Tongue (tissue), 2 donors: ENCODE measurements around the gene IRF7. TPM values are rescaled to one million over a fixed set of nuclear protein-coding genes. Genes with fewer than 3 reads are reported as not detected.
"Not testable (repeated sequence)": the region's sequence is repeated elsewhere in the genome, so short reads cannot be mapped to it uniquely, and the experiment has no call there.

Experiments
- DNase-seq: peaks from one replicate; pipeline ENCODE4 v3.0.0-alpha.2; 2015
- total RNA-seq: library from RNA; depleted of rRNA; stranded (reverse); fragments of >200 nt; gene quantifications from one replicate; pipeline ENCODE4 v1.2.3, GENCODE V29; 2014

Gene IRF7
- total RNA-seq = 12.5 TPM

DNA sequence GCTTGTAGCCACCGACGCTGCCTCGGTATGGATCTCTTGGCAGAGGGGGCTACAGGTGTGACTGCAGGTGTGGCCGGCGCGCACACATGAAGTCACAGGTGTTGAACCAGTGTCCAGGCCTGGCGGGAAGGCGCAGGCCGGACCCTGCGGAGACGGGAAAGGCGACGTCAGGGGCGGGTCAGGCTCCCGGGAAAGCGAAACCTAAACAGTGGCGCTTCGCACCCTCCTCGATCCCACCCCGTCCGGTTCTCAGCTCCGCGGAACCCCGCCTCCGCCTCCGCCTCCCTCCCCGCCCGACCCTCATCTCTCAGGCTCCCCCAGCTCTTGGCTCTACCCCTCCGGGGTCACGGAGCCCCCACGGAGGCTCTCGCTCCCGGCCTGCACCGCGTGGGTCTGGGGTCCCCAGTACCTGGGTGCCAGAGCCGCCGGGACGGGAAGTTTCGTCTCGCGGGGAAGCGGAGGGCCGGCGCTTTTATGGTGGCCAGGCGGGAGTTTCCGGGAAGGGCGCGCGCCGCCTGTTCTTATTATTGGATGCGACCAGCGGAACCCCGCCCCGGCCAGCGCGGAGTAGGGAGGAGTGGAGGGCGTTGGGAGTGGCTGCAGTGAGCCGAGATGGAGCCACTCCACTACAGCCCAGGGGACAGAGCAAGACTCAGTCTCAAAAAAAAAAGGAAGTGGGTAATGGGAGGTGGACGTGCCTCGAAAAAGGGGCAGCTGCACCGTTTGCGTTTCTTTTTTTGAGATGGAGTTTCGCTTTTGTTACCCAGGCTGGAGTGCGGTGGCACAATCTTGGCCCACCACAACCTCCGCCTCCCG, at the start of gene IRF7:
IRF7 (minus strand) TSS at position 447 of the 816 bp plus-strand sequence. CDS start 586 bp downstream, outside the sequence.
- DNase-seq = peak; percentile 97

DNA sequence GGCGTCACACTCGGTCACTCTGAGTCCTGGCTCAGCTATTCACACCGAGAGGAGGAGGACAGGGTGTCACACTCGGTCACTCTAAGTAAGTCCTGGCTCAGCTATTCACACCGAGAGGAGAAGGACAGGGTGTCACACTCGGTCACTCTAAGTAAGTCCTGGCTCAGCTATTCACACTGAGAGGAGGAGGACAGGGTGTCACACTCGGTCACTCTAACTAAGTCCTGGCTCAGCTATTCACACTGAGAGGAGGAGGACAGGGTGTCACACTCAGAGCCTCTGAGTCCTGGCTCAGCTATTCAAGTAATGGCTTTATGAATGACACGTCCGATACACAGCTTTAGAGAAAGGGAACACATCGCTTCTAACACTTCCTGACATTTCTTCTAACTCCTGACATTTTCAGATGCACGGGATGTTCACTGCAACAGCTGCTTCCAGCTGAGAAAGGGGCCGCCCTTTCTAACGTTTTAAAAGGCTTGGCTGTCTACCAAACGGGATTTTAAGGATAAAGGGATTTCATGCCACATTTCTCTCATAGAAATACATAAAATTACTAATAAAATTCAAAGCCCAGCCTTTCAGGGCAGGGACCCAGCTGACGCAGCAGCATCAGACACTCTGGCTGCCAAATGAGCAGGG, 49.4 kb upstream of the IRF7 start:
- DNase-seq = peak; percentile 96

DNA sequence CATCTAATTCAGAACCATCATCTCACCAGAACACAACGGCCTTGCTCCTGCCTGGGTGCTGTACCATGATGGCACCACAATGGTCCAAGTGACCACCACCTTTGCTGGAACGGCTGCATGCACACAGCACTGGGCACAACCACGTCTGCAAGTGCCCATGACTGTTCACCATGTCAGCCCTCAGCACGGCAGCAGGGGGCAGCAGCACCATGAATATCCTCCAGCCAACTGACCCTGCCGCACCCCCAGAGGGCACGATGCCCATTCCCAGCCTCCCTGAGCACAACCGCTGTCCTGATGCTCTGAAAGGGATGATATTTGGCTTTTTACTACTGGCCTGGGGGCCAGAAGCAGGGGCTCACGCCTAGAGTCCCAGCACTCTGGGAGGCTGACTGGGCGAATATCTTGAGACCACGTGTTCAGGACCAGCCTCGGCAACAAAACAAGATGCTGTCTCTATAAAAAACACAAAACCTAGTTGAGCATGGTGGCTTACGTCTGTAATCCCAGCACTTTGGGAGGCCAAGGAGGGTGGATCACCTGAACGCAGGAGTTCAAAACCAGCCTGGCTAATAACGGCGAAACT, 47.0 kb upstream of the IRF7 start:
- DNase-seq = peak; percentile 70

DNA sequence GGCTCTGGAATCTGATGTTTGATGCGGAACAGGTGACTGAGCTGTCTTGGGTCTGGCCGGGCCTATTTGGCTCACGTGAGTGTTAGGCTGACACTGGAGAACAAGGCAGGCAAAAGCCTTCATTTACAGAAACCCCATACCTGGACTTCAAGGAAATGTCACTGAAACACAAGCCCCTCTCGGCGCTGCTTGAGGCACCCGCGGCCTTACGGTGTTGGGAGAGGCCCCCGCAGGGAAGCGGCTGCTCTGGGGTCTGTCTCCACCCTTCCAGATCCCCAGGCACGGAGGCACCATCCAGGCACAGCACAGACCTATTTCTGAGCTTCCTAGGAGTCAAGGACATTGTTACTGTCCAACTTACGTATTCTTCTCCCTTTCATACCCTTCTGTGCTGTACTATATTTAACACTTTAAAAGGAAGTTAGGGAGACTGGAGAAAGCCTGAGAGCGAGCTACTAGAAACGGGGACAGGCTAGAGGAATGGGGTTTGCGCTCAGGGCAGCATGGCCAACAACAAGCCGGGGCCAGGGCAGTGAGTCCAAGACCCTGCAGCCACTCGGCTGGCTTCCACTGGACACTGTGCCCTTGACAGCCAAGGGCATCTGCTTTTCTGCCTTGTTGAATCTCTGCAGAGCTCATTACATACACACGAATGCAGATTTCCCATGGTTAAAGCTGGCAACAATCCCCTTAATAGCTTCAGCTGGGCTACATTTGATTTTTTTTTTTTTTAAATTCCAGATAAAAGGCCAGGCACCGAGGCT, 45.1 kb upstream of the IRF7 start:
- no peak for DNase-seq

DNA sequence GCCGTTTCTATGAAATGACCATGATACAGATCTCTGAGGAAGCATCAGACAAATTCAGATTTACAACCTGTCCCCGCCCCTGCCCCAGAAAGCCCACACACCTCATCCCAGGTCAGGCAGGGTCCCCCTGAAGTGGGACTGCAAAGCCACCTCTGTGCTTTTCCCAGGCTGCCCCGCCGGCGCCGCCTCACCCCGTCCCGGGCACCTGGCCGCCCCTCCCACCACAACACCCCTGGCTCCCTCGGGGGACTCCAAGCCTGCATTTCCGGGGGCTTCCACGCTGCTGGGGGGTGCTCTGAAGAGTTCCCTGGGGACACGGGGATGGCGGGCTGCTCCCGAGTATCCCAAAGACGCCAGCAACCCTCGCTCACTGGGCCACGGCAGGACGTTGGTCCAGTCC, 44.5 kb upstream of the IRF7 start:
- no peak for DNase-seq

DNA sequence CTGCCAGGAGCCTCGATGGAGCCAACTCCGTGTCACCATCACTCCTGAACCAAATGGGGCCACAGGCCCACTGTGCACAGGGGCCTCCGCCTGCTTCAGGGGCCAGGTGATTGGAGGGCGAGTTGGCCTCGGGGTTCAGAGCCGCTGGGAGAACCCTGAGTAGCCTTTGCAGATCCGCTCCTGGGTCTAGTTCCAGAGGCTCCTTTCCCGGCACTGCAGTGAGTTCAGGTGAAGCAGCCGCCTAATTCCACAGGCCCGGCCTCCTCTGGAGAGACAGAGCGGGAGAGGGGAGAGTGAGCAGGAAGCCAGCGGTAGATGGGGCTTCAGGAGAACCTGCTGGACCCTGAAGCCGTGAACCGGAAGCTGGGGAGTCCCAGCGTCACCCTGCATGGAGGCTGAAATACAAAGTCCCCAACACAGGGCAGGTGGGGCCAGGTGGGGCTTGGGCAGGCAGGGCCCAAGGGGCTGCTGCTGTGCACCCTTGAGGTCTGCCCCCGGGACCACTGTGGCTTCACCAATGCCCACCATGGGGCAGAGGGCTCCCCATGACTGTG, 43.9 kb upstream of the IRF7 start:
- no peak for DNase-seq

DNA sequence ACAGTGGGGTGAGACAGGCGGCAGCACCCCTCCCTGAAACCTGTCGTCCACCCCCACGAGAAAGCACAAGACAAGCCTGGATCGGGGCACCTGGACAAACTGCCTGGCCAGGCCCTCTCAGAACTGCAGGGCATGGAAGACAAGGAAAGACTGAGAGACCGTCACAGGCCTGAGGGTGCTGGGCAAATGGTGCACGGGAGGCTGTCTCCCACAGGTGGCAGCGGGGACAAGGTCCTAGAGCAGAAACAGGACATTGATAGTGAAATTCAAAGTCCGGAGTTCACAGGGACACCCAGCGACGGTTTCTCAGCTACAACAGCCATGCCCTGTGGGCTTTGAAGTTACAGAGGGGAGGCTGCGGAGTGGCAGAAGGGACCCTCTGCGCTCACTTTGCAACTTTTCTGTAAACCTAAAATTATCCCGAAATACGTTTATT, 42.0 kb upstream of the IRF7 start:
- no peak for DNase-seq

DNA sequence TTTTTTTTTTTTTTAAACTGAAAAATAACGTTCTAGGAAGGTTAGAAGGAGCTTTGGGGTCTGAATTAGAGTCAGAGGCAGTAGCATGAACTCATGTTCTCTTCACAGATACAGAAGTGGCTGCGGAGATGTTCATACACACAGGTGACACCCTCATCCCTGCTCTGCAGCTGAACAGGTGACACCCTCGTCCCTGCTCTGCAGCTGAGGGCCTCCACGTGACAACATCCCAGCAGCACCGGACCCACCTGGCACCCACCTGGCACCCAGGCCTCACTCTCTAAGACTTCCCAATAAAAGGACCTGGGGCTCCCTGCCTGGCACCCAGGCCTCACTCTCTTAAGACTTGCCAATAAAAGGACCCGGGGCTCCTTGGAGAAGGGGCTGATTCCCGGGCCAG, 41.1 kb upstream of the IRF7 start:
- DNase-seq = no peak

DNA sequence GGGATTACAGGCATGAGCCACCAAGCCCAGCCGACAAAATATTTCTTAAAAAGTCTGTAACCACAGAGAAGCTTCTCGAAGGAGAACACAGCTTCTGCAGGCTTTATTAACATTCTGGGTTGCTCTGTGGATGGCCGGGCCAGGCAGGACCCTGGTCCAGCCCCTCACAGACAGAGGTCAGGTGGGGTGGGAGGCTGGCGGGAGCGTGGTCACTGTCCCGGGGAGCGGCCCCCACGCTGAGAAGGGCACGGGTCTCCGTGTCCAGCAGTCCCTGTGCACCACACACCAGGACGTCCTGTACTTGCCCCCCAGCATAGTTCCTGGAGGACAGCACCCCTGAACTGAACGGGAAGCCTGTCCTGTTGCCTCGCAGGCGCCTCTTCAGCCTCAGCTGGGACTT, 40.7 kb upstream of the IRF7 start:
- no peak for DNase-seq

DNA sequence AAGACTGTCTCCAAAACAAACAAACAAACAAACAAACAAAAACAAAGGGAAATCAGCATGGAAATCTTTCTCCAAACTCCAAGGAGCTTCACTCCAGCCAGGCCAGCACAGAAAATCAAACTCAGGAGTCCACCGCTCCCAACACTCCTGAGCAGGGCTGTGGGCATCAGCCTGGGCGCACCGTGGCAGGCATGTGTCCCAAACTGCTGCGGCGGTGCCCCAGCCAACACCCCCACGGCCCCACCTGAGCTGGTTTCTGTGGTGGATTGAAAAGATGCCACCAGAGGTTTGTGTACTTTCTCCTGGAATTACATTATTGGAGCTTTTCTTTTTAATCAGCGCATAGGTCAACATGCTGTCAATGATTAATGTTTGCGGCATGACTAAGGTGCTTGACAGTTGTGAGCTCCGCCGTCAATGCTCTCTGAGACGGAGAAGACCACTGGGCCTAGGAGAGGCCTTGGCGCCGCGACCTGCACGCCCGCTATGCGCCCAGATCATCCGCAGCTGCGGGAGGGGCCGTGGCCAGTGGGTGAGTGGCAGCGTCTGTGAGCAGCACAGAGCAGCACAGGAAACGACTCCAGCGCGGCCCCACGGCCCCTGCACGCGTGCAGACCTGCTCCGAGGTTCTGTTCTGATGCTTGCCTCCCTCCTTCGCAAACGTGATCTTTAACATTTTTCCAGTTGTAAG, 39.4 kb upstream of the IRF7 start:
- no peak for DNase-seq

DNA sequence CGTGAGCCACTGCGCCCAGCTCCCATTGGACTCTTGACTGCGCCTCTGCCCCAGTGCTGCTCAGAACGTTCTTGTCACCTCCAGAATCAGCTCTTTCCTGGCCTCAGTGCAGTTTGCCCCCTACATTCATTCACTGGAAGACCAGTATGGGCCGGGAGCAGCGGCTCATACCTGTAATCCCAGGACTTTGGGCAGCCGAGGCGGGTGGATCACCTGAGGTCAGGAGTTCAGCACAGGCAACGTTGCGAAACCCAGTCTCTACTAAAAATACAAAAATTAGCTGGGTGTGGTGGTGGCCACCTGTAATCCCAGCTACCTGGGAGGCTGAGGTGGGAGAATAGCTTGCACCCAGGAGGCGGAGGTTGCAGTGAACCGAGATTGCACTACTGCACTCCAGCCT, 38.7 kb upstream of the IRF7 start:
- DNase-seq = not testable (repeated sequence)

DNA sequence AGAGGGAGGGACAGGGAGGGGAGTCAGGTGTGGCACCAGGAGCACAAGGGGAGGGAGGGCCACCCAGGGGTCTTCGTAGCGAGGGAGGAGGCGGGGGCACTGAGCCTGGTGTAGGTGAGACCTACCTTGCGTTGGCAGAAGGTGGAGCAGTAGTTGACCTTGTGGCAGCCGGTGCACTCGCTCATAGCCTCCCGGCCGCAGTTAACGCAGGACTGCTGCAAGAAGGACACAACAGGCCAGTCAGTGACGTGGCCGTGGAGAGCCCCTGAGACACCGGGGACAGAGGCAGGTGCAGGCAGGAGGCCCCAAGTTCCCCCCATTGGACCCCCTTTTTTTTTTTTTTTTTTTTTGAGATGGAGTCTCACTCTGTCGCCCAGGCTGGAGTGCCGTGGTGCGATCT, 38.1 kb upstream of the IRF7 start:
- no peak for DNase-seq

DNA sequence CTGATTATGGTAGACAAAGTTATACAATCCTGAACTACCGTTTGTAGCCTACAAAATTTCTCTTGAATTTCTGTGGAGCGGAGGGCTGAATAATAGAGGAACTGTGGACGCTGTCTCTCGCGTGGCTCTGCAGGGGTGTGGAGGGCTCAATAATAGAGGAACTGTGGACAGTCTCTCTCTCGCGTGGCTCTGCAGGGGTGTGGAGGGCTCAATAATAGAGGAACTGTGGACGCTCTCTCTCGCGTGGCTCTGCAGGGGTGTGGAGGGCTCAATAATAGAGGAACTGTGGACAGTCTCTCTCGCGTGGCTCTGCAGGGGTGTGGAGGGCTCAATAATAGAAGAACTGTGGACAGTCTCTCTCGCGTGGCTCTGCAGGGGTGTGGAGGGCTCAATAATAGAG, 37.4 kb upstream of the IRF7 start:
- not testable (repeated sequence) for DNase-seq

DNA sequence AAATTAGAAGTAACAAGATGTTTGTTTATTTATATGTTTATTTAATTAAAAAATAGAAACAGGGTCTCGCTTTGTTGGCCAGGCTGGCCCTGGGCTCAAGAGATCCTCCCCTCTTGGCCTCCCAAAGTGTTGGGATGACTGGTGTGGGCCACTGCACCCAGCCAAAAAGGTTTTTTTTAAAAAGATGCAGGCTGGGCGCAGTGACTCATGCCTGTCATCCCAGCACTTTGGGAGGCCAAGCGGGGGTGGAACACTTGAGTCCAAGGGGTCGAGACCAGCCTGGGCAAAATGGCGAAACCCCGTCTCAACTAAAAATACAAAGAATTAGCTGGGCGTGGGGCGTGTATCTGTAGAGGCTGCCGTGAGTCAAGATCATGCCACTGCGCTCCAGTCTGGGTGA, 34.7 kb upstream of the IRF7 start:
- DNase-seq = no peak

DNA sequence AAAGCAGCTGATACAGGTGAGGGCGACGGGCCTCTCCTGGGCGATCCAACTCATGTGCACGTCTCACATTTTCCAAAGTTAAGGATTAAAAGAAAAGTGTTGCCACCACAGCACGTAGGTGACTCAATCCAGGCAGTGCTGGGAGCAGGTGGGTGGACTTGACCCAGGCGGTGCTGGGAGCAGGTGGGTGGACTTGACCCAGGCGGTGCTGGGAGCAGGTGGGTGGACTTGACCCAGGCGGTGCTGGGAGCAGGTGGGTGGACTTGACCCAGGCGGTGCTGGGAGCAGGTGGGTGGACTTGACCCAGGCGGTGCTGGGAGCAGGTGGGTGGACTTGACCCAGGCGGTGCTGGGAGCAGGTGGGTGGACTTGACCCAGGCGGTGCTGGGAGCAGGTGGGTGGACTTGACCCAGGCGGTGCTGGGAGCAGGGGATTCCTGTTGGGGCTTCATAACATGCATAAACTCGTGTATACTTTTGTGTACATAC, 32.0 kb upstream of the IRF7 start:
- not testable (repeated sequence) for DNase-seq

DNA sequence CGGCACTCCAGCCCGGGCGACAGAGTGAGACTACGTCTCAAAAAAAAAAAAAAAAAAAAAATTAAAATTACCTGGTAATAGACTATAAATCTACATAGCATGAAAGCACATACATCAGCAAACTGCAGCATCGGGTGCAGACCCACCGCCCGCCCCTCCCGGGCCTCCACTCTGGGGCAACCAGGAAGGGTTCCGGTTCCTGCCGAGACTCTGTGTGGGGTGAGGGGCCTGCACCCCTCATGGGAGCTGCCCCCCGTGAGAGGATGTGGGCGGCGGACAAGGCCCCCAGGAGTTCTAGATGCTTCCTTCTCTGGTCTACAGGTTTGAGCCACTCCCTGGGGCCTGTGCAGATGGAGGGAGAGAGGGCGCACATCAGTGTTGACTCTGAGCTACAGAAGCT, 30.5 kb upstream of the IRF7 start:
- DNase-seq = no peak

DNA sequence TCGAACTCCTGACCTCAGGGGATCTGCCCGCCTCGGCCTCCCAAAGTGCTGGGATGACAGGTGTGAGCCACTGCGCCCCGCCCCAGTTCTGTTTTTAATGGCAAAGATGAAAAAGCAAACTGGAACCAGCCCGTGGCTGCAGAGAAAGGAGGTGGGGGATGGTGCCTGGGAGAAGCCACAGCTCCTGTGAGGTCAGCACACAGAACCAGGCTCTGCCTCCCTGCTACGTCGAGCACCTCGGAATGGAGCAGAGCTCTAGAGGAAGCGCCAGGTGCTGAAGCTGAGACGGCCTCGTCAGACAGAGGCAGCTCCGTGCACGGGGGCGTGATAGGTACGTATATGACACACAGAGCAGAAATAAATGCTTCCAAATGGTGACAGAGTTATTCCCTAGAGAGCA, 29.8 kb upstream of the IRF7 start:
- no peak for DNase-seq

DNA sequence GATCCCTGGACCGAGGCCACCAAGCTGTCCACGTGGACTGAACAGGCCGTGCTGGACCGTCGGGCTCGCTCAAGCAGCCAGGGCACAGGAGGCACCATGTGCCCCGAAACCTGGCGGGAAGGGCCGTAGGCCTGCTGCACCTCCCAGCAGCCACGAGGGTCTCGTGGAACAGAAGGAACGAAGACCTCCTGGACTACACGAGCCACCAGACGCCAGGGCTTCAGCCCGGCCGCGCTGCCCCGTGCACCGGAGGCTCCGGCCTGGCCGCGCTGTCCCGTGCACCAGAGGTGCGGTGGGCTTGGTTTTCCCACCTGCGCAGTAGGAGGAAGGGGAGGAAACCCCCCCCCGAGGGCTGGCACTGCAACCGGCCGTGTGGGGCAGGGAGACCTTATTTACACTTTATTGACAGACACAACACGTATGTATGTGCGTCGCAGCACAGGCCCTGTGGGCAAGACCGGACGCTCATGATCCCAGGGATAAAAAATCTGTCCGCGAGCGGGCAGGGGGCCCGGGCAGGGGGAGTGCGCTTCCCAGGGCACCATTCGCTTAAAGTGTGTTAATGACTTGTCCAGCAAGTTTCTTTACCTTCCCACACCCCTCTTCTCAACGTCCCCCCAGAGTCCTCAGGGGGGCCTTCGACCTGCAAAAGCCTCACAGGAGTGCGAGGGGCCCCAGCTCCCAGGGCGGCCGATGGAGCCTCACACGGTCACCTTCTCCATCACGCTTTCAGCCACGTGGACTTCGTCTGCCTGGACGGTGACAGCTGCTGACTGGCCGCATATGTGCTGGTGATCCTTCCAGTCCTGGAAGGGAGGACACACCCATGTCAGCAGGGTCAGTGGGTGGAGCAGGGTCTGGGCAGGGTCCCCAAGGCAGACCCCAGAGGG, 28.3 kb upstream of the IRF7 start:
- DNase-seq = no peak

DNA sequence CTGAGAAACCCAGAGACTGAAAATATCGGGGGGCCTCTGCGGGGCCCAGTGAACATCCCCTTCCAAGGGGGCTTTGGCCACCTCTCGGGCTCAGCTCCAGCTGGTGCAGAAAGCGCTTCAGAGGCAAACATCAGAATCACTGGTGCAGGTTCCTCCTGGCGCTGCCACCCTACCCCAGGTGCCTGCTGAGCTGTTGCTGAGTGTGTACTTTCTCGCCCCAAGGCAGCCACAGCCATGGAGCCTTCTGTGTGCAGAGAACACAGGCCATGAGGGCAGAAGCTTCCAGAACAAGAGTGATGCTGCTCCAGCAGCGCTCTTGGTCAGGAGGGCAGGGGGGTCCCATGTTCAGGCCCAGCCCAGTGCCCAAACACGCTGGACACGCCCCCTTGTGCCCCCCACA, 27.6 kb upstream of the IRF7 start:
- no peak for DNase-seq

DNA sequence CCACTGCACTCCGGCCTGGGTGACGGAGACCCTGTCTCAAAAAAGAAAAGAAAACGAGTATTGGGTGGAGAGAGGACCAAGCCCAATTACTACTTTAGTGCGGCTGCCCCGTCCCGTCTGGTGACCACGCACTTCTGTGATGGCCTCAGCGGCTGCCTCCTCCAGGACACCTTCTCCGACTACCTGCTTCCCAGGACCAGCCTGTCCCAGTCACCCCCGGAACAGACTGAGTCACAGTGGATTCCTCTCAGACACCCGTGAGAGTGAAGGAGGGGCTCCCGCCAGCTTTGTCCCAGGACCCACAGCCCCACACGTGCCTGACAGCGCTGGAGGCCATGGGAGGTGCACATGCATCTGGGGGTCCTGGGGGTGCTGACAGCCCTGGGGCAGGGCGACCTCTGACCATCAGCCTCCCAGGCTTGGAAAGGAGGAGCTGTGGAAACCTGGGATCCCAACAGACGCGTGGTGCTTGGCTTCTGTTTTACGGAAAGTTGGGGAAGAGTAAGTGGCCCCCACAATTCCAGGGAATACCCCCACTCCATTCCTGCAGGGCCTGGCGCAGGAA, 26.1 kb upstream of the IRF7 start:
- DNase-seq = no peak
